DOHH2 (cell line): ENCODE results near the gene SMIM38.

Source experiments
- H3F3A ChIP-seq: fragments of 200-600 bp; sonication (generic), shearing (Covaris generic); 2 replicates; pipeline ENCODE4 v1.6.0; 2016; ENCODE audit warnings: antibody characterized with exemption, mild to moderate bottlenecking; ENCODE audit not compliant: control insufficient read depth, insufficient read depth
- H3K27ac ChIP-seq: fragments of 200-600 bp; sonication (generic); 2 replicates; pipeline ENCODE4 v1.5.1; 2014; ENCODE audit warnings: low read depth, mild to moderate bottlenecking, low read length, moderate library complexity
- H3K27me3 ChIP-seq: fragments of 200-600 bp; sonication (generic); 2 replicates; pipeline ENCODE4 v1.6.1; 2014; ENCODE audit warnings: mild to moderate bottlenecking, low read length, mixed read lengths; ENCODE audit not compliant: control insufficient read depth
- H3K36me3 ChIP-seq: fragments of 200-600 bp; sonication (generic); 2 replicates; pipeline ENCODE4 v1.6.1; 2014; ENCODE audit warnings: mild to moderate bottlenecking, low read length, moderate library complexity, mixed read lengths; ENCODE audit not compliant: control insufficient read depth
- H3K4me1 ChIP-seq: fragments of 200-600 bp; sonication (generic); 2 replicates; pipeline ENCODE4 v1.6.1; 2014; ENCODE audit warnings: mild to moderate bottlenecking, low read length, mixed read lengths; ENCODE audit not compliant: control insufficient read depth
- H3K4me2 ChIP-seq: fragments of 200-600 bp; sonication (generic); 2 replicates; pipeline ENCODE4 v1.6.0; 2014; ENCODE audit warnings: mild to moderate bottlenecking, low read length, moderate library complexity
- H3K4me3 ChIP-seq: fragments of 200-600 bp; sonication (generic); 2 replicates; pipeline ENCODE4 v1.5.1; 2014; ENCODE audit warnings: mild to moderate bottlenecking, low read length, mixed read lengths
- H3K79me2 ChIP-seq: fragments of 200-600 bp; sonication (generic); 2 replicates; pipeline ENCODE4 v1.6.1; 2014; ENCODE audit warnings: mild to moderate bottlenecking, low read length, mixed read lengths; ENCODE audit not compliant: control insufficient read depth
- H3K9me2 ChIP-seq: fragments of 200-600 bp; sonication (generic); replicated peaks from 2 replicates; pipeline ENCODE4 v1.6.1; 2014; ENCODE audit warnings: mild to moderate bottlenecking, low read length, mixed read lengths; ENCODE audit not compliant: control insufficient read depth
- H3K9me3 ChIP-seq: fragments of 200-600 bp; sonication (generic); 2 replicates; pipeline ENCODE4 v1.6.1; 2014; ENCODE audit warnings: antibody characterized with exemption, low read length, mixed read lengths; ENCODE audit not compliant: control insufficient read depth, insufficient read depth
- H4K20me1 ChIP-seq: fragments of 200-600 bp; sonication (generic); 2 replicates; pipeline ENCODE4 v1.6.0; 2014; ENCODE audit warnings: low read depth, mild to moderate bottlenecking, antibody characterized with exemption, low read length, moderate library complexity; ENCODE audit not compliant: control insufficient read depth, insufficient read depth
- CTCF ChIP-seq: fragments of 200-600 bp; sonication (generic); IDR thresholded peaks from one replicate; pipeline ENCODE4 v1.5.1; 2014; ENCODE audit warnings: antibody characterized with exemption, mild to moderate bottlenecking, low read depth, low read length; ENCODE audit not compliant: poor library complexity, severe bottlenecking
- EZH2phosphoT487 ChIP-seq: fragments of 200-600 bp; sonication (generic); IDR thresholded peaks from 2 replicates; pipeline ENCODE4 v1.6.1; 2017; ENCODE audit warnings: borderline replicate concordance, mild to moderate bottlenecking, antibody characterized with exemption, low read length, moderate library complexity, mixed read lengths

The SMIM38 gene

DNA sequence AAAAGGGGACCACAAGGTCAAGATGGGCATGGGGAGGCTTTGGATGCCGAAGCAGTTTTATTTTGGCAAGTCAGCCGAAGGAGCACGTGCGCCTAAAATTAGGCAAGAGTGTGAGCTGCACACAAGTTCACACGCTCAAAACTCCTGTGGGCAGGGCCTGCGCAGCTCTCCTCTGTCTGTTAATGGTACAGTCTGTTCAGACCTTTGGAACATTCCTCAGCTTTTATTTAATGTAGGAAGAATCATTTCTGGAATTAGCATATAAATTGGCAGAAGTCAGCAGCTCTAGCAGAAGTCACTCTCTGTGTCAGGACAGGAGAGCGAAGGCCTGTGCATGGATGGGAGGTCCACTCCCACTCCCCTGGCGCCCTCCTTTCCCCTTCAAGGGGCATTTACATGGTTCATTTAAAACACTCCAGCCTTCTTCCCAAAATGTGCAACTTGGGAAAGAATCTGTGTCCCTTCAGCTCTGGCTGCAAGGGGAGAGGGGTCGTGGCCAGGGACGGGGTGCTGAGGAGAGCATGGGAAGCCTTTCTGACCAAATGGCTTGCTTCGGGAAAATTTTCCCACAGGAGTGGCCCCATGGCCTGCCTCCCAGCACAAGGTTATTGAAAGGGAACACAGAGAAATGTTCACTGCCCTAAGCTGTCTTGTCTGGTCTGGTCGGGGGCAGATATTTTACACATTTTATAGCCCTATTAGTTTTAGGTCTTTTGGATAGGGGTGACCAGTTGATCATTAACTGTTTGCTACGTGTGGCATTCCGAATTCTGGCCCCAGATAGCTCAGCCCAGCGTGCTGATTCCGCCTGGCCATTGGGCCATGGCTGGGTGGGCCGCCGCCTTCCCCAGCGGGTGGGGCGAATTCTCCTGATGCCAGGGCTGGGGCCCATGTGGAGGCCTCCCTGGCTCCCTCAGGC, 43.9 kb upstream of the SMIM38 start:
- no peak overlapping the region for H3K4me2 ChIP-seq
- H3F3A ChIP-seq: no peaks in the 10 kb centered on the region
- H3K4me3 ChIP-seq: no peak overlapping the region
- H3K36me3 ChIP-seq: no peaks in the 10 kb centered on the region
- no peaks in the 10 kb centered on the region for H3K4me1 ChIP-seq
- no peak overlapping the region for H3K27ac ChIP-seq
- TF ChIP-seq EZH2phosphoT487: no peak
- no peak for TF ChIP-seq CTCF
- no peaks in the 10 kb centered on the region for H3K79me2 ChIP-seq
- no peaks in the 10 kb centered on the region for H3K27me3 ChIP-seq
- no peaks in the 10 kb centered on the region for H3K9me3 ChIP-seq
- H3K9me2 ChIP-seq: no peaks in the 10 kb centered on the region
- no peaks in the 10 kb centered on the region for H4K20me1 ChIP-seq

DNA sequence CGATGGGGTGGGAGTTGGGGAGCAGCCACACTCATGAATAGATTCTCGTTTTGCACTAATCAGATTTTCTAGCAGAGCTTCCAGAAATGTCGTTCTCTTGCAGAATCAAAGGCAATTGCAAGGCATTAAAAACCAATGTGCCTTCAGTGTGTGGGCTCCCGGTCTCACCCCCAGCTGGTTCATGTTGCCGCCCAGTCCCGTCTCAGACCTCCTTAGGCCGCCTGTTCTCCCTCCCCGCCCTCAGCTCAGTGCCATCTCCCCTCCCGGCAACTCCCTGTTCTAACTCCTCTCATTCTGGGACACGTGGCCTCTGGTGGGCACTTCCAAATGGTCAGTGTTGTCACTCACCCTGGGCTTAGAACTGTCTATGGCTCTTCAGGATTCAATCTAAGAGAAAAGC, 42.5 kb upstream of the SMIM38 start:
- Histone ChIP-seq H3K4me2 (no peak overlapping the region), H3K9me2 (no peaks in the 10 kb centered on the region), H3K27me3 (no peaks in the 10 kb centered on the region), H3K4me3 (no peak overlapping the region), H3K79me2 (no peaks in the 10 kb centered on the region), H3F3A (no peaks in the 10 kb centered on the region), H4K20me1 (no peaks in the 10 kb centered on the region), H3K27ac (no peak overlapping the region), H3K36me3 (no peaks in the 10 kb centered on the region), H3K9me3 (no peaks in the 10 kb centered on the region), H3K4me1 (no peaks in the 10 kb centered on the region)
- TF ChIP-seq CTCF (no peak), EZH2phosphoT487 (no peak)

DNA sequence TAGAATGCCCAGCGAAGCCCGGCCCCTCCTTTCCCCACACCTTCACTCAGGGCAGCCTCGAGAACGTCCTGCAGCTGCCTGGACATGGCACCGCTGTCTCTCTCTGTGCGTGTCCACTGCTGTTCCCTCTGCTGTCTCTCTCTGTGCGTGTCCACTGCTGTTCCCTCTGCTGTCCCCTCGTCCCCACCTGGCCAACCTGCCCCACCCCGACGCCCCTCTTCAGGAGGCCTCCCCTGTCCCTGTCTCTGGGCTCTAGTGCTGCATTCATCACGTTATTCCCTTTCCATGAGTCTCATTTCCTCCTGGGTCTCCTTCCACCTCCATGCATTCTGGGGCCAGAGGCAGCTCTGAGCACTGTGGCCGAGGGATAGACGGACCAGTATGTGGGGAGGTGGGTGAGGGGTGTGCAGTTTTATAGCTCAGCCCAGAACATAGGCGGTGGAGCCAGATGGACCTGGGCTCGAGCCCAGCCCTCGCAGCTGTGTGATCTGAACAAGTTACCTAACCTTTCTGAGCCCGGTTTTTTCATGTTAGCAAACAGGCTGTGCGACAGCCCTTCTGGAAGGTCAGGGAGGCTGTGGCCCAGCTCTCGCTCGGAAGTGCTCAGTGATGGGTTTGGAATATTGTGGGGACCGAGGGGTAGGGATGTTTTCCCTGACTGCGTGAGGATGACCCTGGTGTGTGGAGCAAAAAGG, 41.9 kb upstream of the SMIM38 start:
- Histone ChIP-seq H3K4me2 (no peak overlapping the region), H3K27me3 (no peaks in the 10 kb centered on the region), H3K9me3 (no peaks in the 10 kb centered on the region), H4K20me1 (no peaks in the 10 kb centered on the region), H3K36me3 (no peaks in the 10 kb centered on the region), H3K27ac (no peak overlapping the region), H3K4me3 (no peak overlapping the region), H3K79me2 (no peaks in the 10 kb centered on the region), H3K4me1 (no peaks in the 10 kb centered on the region), H3F3A (no peaks in the 10 kb centered on the region), H3K9me2 (no peaks in the 10 kb centered on the region)
- TF ChIP-seq EZH2phosphoT487 (no peak), CTCF (no peak)
